H9 (cell line): ENCODE results near the gene CCDC38. TPM values are rescaled to one million over a fixed set of nuclear protein-coding genes. Genes with fewer than 3 reads are reported as not detected.

Source experiments
- DNase-seq: peaks from one replicate; pipeline ENCODE4 v3.0.0-alpha.2; 2017
- H2AFZ ChIP-seq: one replicate; pipeline ENCODE4 v1.6.1; 2013; ENCODE audit warnings: mild to moderate bottlenecking, low read length, control low read depth, moderate library complexity
- H2AK5ac ChIP-seq: 2 replicates; pipeline ENCODE4 v1.6.1; 2013; ENCODE audit warnings: low read length, control low read depth, mixed read lengths; ENCODE audit not compliant: insufficient read length
- H2BK120ac ChIP-seq: one replicate; pipeline ENCODE4 v1.6.1; 2013; ENCODE audit warnings: low read depth, mild to moderate bottlenecking, low read length, control low read depth, inconsistent platforms; ENCODE audit not compliant: poor library complexity, severe bottlenecking
- H2BK12ac ChIP-seq: 2 replicates; pipeline ENCODE4 v1.6.1; 2013; ENCODE audit warnings: low read length, control low read depth, mixed read lengths, low read depth; ENCODE audit not compliant: insufficient read length
- H2BK15ac ChIP-seq: 2 replicates; pipeline ENCODE4 v1.6.1; 2013; ENCODE audit warnings: low read depth, low read length, control low read depth
- H2BK20ac ChIP-seq: one replicate; pipeline ENCODE4 v1.6.1; 2013; ENCODE audit warnings: low read depth, mild to moderate bottlenecking, low read length, control low read depth, inconsistent platforms; ENCODE audit not compliant: poor library complexity, severe bottlenecking
- H2BK5ac ChIP-seq: 2 replicates; pipeline ENCODE4 v1.6.1; 2013; ENCODE audit warnings: low read length, control low read depth, mixed read lengths; ENCODE audit not compliant: insufficient read length
- H3K14ac ChIP-seq: 2 replicates; pipeline ENCODE4 v1.6.1; 2013; ENCODE audit warnings: low read length, control low read depth; ENCODE audit not compliant: insufficient read depth
- H3K18ac ChIP-seq: 2 replicates; pipeline ENCODE4 v1.6.1; 2013; ENCODE audit warnings: low read depth, mild to moderate bottlenecking, mixed read lengths, low read length, control low read depth; ENCODE audit not compliant: insufficient read length
- H3K23ac ChIP-seq: 2 replicates; pipeline ENCODE4 v1.6.1; 2013; ENCODE audit warnings: low read length, control low read depth, mixed read lengths, low read depth; ENCODE audit not compliant: insufficient read length
- H3K23me2 ChIP-seq: 2 replicates; pipeline ENCODE4 v1.6.1; 2013; ENCODE audit warnings: low read depth, mild to moderate bottlenecking, mixed read lengths, low read length, control low read depth; ENCODE audit not compliant: insufficient read length, poor library complexity, severe bottlenecking
- H3K27ac ChIP-seq: 2 replicates; pipeline ENCODE4 v1.5.1; 2013; ENCODE audit warnings: low read length, control low read depth, mixed read lengths, low read depth; ENCODE audit not compliant: insufficient read length
- H3K27me3 ChIP-seq: 2 replicates; pipeline ENCODE4 v1.6.1; 2013; ENCODE audit warnings: low read length, control low read depth, inconsistent platforms; ENCODE audit not compliant: insufficient read depth
- H3K4ac ChIP-seq: 2 replicates; pipeline ENCODE4 v1.6.1; 2013; ENCODE audit warnings: low read depth, mild to moderate bottlenecking, control low read depth, inconsistent platforms, low read length, moderate library complexity
- H3K4me1 ChIP-seq: 2 replicates; pipeline ENCODE4 v1.6.1; 2013; ENCODE audit warnings: low read length, control low read depth, inconsistent platforms; ENCODE audit not compliant: insufficient read depth
- H3K4me2 ChIP-seq: 2 replicates; pipeline ENCODE4 v1.6.1; 2013; ENCODE audit warnings: low read length, control low read depth, mixed read lengths; ENCODE audit not compliant: insufficient read length, insufficient read depth
- H3K56ac ChIP-seq: 2 replicates; pipeline ENCODE4 v1.6.1; 2013; ENCODE audit warnings: low read depth, mild to moderate bottlenecking, mixed read lengths, low read length, control low read depth; ENCODE audit not compliant: insufficient read length
- H3K79me1 ChIP-seq: 2 replicates; pipeline ENCODE4 v1.6.1; 2013; ENCODE audit warnings: low read depth, mild to moderate bottlenecking, moderate library complexity, low read length, control low read depth, inconsistent platforms; ENCODE audit not compliant: insufficient read depth, poor library complexity, severe bottlenecking
- H3K79me2 ChIP-seq: 2 replicates; pipeline ENCODE4 v1.6.1; 2013; ENCODE audit warnings: low read length, control low read depth, inconsistent platforms; ENCODE audit not compliant: insufficient read depth
- H3K9ac ChIP-seq: 2 replicates; pipeline ENCODE4 v1.6.1; 2013; ENCODE audit warnings: low read length, control low read depth, mixed read lengths; ENCODE audit not compliant: insufficient read length; ENCODE audit errors: extremely low read depth
- H3K9me3 ChIP-seq: one replicate; pipeline ENCODE4 v1.6.1; 2013; ENCODE audit warnings: low read depth, low read length, inconsistent platforms; ENCODE audit not compliant: control insufficient read depth
- H3T11ph ChIP-seq: one replicate; pipeline ENCODE4 v1.6.1; 2013; ENCODE audit warnings: mild to moderate bottlenecking, low read length, control low read depth, inconsistent platforms
- H4K20me1 ChIP-seq: one replicate; pipeline ENCODE4 v1.6.1; 2013; ENCODE audit not compliant: control insufficient read depth, insufficient read length, insufficient read depth
- H4K5ac ChIP-seq: 2 replicates; pipeline ENCODE4 v1.6.1; 2013; ENCODE audit warnings: low read depth, mild to moderate bottlenecking, mixed read lengths, low read length, control low read depth; ENCODE audit not compliant: insufficient read length
- H4K8ac ChIP-seq: replicated peaks from 2 replicates; pipeline ENCODE4 v1.6.1; 2013; ENCODE audit warnings: low read length, control low read depth, mixed read lengths, low read depth; ENCODE audit not compliant: insufficient read length
- H4K91ac ChIP-seq: 2 replicates; pipeline ENCODE4 v1.6.1; 2013; ENCODE audit warnings: low read depth, mild to moderate bottlenecking, moderate library complexity, mixed read lengths, low read length, control low read depth; ENCODE audit not compliant: insufficient read length
- H3K27ac Mint-ChIP-seq, 3 experiments: 2 replicates in 2 of 3; 3 replicates in 1 of 3; pipeline ENCODE4 v1.8.0; 2020 to 2021; ENCODE audit warnings: mixed read lengths in 3 of 3, mild to moderate bottlenecking in 1 of 3, moderate library complexity in 1 of 3
- H3K27me3 Mint-ChIP-seq: 2 replicates; pipeline ENCODE4 v1.8.0; 2021; ENCODE audit warnings: low read depth, mild to moderate bottlenecking, moderate library complexity, mixed read lengths
- H3K36me3 Mint-ChIP-seq, 3 experiments: 2 replicates in 2 of 3; 3 replicates in 1 of 3; pipeline ENCODE4 v1.8.0; 2020 to 2021; ENCODE audit warnings: low read depth in 3 of 3, mixed read lengths in 3 of 3; ENCODE audit not compliant: insufficient read depth in 1 of 3
- H3K4me1 Mint-ChIP-seq, 2 experiments: 2 replicates each; pipeline ENCODE4 v1.8.0; 2020; ENCODE audit warnings: mixed read lengths in 2 of 2
- H3K4me3 Mint-ChIP-seq, 2 experiments: 2 replicates in 1 of 2; 3 replicates in 1 of 2; pipeline ENCODE4 v1.8.0; 2020 to 2021; ENCODE audit warnings: mild to moderate bottlenecking in 2 of 2, mixed read lengths in 2 of 2, moderate library complexity in 1 of 2
- H3K9me3 Mint-ChIP-seq, 2 experiments: 2 replicates in 1 of 2; 3 replicates in 1 of 2; pipeline ENCODE4 v1.8.0; 2020; ENCODE audit warnings: mild to moderate bottlenecking in 2 of 2, mixed read lengths in 2 of 2, moderate library complexity in 1 of 2
- WGBS: extraction: QIAGEN DNeasy Blood & Tissue Kit; methylation state at CpG from one replicate; pipeline ENCODE4 v1.1.7; 2013; ENCODE audit warnings: missing lambda C conversion rate, low lambda C conversion rate, mixed read lengths; ENCODE audit not compliant: insufficient read length; ENCODE audit errors: extremely low coverage; 5-methylcytosine and 5-hydroxymethylcytosine counted together
- total RNA-seq: library from RNA; stranded (reverse); gene quantifications from 2 replicates; pipeline ENCODE4 v1.2.1, GENCODE V29; 2021
- TF ChIP-seq, protein P1 (sequence below): fragments of 200-600 bp; sonication (generic); conservative IDR thresholded peaks from 3 replicates; pipeline ENCODE4 v1.8.0; 2021; ENCODE audit warnings: antibody characterized with exemption, mild to moderate bottlenecking

CCDC38 gene
- total RNA-seq, 1 experiment from 2014 or later: not detected

DNA sequence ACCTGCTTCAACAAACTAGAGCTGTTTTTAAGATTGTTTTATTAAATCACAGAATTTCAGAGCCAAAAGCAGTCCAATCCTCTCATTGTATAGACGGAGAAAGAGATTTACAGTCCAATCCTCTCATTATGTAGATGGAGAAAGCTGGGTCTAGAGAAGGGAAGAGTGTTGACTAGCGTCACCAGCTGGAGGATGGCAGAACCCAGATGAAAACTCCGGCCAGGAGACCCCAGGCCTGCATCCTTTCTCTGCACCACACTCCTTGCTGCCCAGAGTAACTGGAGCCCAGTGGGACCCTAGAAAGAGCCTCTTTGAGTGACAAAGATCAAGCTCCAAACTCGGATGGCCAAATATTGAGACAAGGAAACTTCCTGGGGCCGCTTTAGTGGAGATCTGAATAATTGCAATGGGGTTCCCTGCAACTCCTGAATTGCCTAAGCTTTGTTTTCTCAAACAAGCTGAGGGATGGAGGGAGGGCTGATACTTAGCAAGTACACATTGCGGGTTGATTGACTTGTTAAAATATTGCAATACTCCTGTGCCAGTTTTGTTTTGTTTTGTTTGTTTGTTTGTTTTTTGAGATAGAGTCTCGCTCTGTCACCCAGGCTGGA lies 13.2 kb upstream of the CCDC38 start:
- no peak overlapping the region for H3K23ac ChIP-seq
- peak overlapping the region; percentile 24 for H2AFZ ChIP-seq
- H3K18ac ChIP-seq: no peak overlapping the region
- no peak overlapping the region for H2AK5ac ChIP-seq
- no peak overlapping the region for H2BK5ac ChIP-seq
- no peak overlapping the region for H2BK15ac ChIP-seq
- Mint-ChIP-seq H3K4me3 (no peak overlapping the region), H3K4me1 (peaks cover 22 to 31% of the 10 kb centered on the region in 2 experiments), H3K36me3 (peaks cover 0 to 8% (median 0%) of the 10 kb centered on the region in 3 experiments; a peak in 1 of 7 replicates), H3K27ac (peak overlapping the region in 1 of 3 experiments; percentile 70; a peak in 1 of 7 replicates), H3K9me3 (peaks cover 0 to 4% of the 10 kb centered on the region in 2 experiments; a peak in 2 of 5 replicates), H3K27me3 (no peaks in the 10 kb centered on the region; the same call in 1 of the 2 replicates)
- H3K27ac ChIP-seq: no peak overlapping the region
- no peaks in the 10 kb centered on the region for H3K27me3 ChIP-seq
- H2BK120ac ChIP-seq: no peak overlapping the region
- H3K4ac ChIP-seq: no peak overlapping the region
- H3K79me2 ChIP-seq: no peaks in the 10 kb centered on the region
- H3K9me3 ChIP-seq: no peaks in the 10 kb centered on the region
- no peak for DNase-seq
- no peaks in the 10 kb centered on the region for H3K79me1 ChIP-seq
- H3K14ac ChIP-seq: no peak overlapping the region
- H4K5ac ChIP-seq: no peak overlapping the region
- no peaks in the 10 kb centered on the region for H3K4me1 ChIP-seq
- H3K56ac ChIP-seq: no peak overlapping the region
- no peak overlapping the region for H3T11ph ChIP-seq
- no peak overlapping the region for H4K91ac ChIP-seq
- no peak overlapping the region for H2BK20ac ChIP-seq
- H4K20me1 ChIP-seq: no peaks in the 10 kb centered on the region
- no peak overlapping the region for H4K8ac ChIP-seq
- H3K4me2 ChIP-seq: no peak overlapping the region
- no peak overlapping the region for H2BK12ac ChIP-seq
- TF ChIP-seq, protein P1, sequence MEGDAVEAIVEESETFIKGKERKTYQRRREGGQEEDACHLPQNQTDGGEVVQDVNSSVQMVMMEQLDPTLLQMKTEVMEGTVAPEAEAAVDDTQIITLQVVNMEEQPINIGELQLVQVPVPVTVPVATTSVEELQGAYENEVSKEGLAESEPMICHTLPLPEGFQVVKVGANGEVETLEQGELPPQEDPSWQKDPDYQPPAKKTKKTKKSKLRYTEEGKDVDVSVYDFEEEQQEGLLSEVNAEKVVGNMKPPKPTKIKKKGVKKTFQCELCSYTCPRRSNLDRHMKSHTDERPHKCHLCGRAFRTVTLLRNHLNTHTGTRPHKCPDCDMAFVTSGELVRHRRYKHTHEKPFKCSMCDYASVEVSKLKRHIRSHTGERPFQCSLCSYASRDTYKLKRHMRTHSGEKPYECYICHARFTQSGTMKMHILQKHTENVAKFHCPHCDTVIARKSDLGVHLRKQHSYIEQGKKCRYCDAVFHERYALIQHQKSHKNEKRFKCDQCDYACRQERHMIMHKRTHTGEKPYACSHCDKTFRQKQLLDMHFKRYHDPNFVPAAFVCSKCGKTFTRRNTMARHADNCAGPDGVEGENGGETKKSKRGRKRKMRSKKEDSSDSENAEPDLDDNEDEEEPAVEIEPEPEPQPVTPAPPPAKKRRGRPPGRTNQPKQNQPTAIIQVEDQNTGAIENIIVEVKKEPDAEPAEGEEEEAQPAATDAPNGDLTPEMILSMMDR: no peak
- H3K9ac ChIP-seq: no peak overlapping the region
- no peaks in the 10 kb centered on the region for H3K23me2 ChIP-seq
- WGBS: no CpG with 5 or more reads among the region's 7 CpGs
